Measurements from ENCODE around the gene RRP15. TPM values are rescaled to one million over a fixed set of nuclear protein-coding genes. Genes with fewer than 3 reads are reported as not detected.

RRP15 gene
- total and polyA plus RNA-seq, 9 of the 15 experiments (the other 6 are each of a cell fraction or from before 2014, with no cell fraction given), result 9.5 to 58.1 (median 29.3) TPM

- TF ChIP-seq, protein P1, sequence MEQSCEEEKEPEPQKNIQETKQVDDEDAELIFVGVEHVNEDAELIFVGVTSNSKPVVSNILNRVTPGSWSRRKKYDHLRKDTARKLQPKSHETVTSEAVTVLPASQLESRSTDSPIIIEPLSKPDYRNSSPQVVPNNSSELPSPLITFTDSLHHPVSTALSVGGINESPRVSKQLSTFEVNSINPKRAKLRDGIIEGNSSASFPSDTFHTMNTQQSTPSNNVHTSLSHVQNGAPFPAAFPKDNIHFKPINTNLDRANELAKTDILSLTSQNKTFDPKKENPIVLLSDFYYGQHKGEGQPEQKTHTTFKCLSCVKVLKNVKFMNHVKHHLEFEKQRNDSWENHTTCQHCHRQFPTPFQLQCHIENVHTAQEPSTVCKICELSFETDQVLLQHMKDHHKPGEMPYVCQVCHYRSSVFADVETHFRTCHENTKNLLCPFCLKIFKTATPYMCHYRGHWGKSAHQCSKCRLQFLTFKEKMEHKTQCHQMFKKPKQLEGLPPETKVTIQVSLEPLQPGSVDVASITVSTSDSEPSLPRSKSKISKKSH (CRISPR knock-in tag; IDR thresholded peaks at IDR 0.05), result no peak
- TF ChIP-seq MAFF (IDR thresholded peaks at IDR 0.05; ENCODE audit: low read length) (no peak), SREBF2 (CRISPR knock-in tag; IDR thresholded peaks at IDR 0.05) (no peak), POLR2AphosphoS5 (IDR thresholded peaks at IDR 0.05; ENCODE audit: control insufficient read depth, insufficient read depth, low read depth, low read length) (peak; percentile 94), ADNP (tag; IDR thresholded peaks at IDR 0.05) (no peak), E2F5 (CRISPR knock-in tag; IDR thresholded peaks at IDR 0.05) (no peak), ZFP1 (CRISPR knock-in tag; IDR thresholded peaks at IDR 0.05) (no peak), DNMT1 (IDR thresholded peaks at IDR 0.05) (0 out of 2 replicates have a peak, but pooled peaks have one; percentile 76), DIDO1 (tag; IDR thresholded peaks at IDR 0.05; ENCODE audit: low read depth) (peak; percentile 100), ZNF586 (CRISPR knock-in tag; conservative IDR thresholded peaks at IDR 0.05) (0 out of 2 replicates have a peak, but pooled peaks have one; percentile 28), MCM5 (IDR thresholded peaks at IDR 0.05; ENCODE audit: low read depth) (no peak), ZNF239 (CRISPR knock-in tag; IDR thresholded peaks at IDR 0.05) (no peak; the same call in 1 of the 2 replicates), RBM15 (IDR thresholded peaks at IDR 0.05; ENCODE audit: insufficient read depth, low read length) (no peak), TOE1 (IDR thresholded peaks at IDR 0.05; ENCODE audit: borderline replicate concordance) (peak; percentile 91), TOE1 (CRISPR knock-in tag; IDR thresholded peaks at IDR 0.05; ENCODE audit: borderline replicate concordance, low read depth) (no peak; the same call in 1 of the 2 replicates), ZNF79 (CRISPR knock-in tag; IDR thresholded peaks at IDR 0.05; ENCODE audit: low read depth) (no peak), CBX8 (IDR thresholded peaks at IDR 0.05; ENCODE audit: borderline replicate concordance, extremely low read depth, low read depth, low read length, poor library complexity, severe bottlenecking) (no peak), ZNF644 (tag; IDR thresholded peaks at IDR 0.05; ENCODE audit: low read depth) (no peak)
- TF ChIP-seq, protein P2, sequence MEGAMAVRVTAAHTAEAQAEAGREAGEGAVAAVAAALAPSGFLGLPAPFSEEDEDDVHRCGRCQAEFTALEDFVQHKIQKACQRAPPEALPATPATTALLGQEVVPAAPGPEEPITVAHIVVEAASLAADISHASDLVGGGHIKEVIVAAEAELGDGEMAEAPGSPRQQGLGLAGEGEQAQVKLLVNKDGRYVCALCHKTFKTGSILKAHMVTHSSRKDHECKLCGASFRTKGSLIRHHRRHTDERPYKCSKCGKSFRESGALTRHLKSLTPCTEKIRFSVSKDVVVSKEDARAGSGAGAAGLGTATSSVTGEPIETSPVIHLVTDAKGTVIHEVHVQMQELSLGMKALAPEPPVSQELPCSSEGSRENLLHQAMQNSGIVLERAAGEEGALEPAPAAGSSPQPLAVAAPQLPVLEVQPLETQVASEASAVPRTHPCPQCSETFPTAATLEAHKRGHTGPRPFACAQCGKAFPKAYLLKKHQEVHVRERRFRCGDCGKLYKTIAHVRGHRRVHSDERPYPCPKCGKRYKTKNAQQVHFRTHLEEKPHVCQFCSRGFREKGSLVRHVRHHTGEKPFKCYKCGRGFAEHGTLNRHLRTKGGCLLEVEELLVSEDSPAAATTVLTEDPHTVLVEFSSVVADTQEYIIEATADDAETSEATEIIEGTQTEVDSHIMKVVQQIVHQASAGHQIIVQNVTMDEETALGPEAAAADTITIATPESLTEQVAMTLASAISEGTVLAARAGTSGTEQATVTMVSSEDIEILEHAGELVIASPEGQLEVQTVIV (CRISPR knock-in tag; IDR thresholded peaks at IDR 0.05; ENCODE audit: borderline replicate concordance), result no peak
- TF ChIP-seq, protein P3, sequence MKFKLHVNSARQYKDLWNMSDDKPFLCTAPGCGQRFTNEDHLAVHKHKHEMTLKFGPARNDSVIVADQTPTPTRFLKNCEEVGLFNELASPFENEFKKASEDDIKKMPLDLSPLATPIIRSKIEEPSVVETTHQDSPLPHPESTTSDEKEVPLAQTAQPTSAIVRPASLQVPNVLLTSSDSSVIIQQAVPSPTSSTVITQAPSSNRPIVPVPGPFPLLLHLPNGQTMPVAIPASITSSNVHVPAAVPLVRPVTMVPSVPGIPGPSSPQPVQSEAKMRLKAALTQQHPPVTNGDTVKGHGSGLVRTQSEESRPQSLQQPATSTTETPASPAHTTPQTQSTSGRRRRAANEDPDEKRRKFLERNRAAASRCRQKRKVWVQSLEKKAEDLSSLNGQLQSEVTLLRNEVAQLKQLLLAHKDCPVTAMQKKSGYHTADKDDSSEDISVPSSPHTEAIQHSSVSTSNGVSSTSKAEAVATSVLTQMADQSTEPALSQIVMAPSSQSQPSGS (CRISPR knock-in tag; IDR thresholded peaks at IDR 0.05), result no peak
- TF ChIP-seq, protein P4, sequence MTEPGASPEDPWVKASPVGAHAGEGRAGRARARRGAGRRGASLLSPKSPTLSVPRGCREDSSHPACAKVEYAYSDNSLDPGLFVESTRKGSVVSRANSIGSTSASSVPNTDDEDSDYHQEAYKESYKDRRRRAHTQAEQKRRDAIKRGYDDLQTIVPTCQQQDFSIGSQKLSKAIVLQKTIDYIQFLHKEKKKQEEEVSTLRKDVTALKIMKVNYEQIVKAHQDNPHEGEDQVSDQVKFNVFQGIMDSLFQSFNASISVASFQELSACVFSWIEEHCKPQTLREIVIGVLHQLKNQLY (CRISPR knock-in tag; conservative IDR thresholded peaks at IDR 0.05), result no peak
These were observed at the start of gene RRP15 (continued) for GRCh38 chr1:218284917-218285635.

All from K562 (cell line).